GM12891 (cell line): ENCODE data around the gene IQGAP3.

Experiments
- DNase-seq: peaks from one replicate; pipeline ENCODE4 v3.0.0; 2011; ENCODE audit warnings: low spot score; ENCODE audit not compliant: insufficient read length
- FAIRE-seq: peaks from 2 replicates; lab custom pipeline; 2011; peaks lifted over from hg19 to GRCh38; lab: Jason Lieb, UNC
- PAX5 ChIP-seq: IDR thresholded peaks from 2 replicates; pipeline ENCODE4 v1.6.1; 2011; ENCODE audit warnings: low read length, moderate library complexity, mild to moderate bottlenecking; ENCODE audit not compliant: insufficient read depth, severe bottlenecking
- POLR2A ChIP-seq: IDR thresholded peaks from 2 replicates; pipeline ENCODE4 v1.6.1; 2011; ENCODE audit warnings: low read depth, low read length, control low read depth
- POLR2AphosphoS5 ChIP-seq: IDR thresholded peaks from 2 replicates; pipeline ENCODE4 v1.6.1; 2011; ENCODE audit warnings: low read depth, low read length, control low read depth
- POU2F2 ChIP-seq: IDR thresholded peaks from 2 replicates; pipeline ENCODE4 v1.6.1; 2011; ENCODE audit warnings: low read depth, mild to moderate bottlenecking, control low read depth, low read length, moderate library complexity
- SPI1 ChIP-seq: IDR thresholded peaks from 2 replicates; pipeline ENCODE4 v1.6.1; 2011; ENCODE audit warnings: low read depth, low read length, control low read depth
- TAF1 ChIP-seq: IDR thresholded peaks from 2 replicates; pipeline ENCODE4 v1.6.1; 2011; ENCODE audit warnings: low read depth, low read length, control low read depth

IQGAP3 gene

DNA sequence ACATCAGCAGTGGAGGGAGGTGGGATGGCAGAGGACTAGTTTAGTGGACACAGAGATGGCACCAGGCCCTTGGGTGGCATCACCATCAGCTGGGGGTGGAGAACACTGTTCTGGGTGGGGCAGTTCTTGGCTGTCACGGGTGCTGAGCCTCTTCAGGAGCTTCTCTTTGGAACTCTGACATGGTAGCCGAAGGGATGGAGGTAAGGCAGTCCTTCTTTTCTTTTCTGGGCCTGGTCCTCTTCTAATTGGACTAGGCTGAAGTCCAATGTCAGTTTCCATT is 63.5 kb downstream of the IQGAP3 start:
- DNase-seq (no peak), FAIRE-seq (no peak)
- TF ChIP-seq TAF1 (no peak), PAX5 (no peak), SPI1 (no peak), POLR2A (no peak), POU2F2 (no peak), POLR2AphosphoS5 (no peak)

DNA sequence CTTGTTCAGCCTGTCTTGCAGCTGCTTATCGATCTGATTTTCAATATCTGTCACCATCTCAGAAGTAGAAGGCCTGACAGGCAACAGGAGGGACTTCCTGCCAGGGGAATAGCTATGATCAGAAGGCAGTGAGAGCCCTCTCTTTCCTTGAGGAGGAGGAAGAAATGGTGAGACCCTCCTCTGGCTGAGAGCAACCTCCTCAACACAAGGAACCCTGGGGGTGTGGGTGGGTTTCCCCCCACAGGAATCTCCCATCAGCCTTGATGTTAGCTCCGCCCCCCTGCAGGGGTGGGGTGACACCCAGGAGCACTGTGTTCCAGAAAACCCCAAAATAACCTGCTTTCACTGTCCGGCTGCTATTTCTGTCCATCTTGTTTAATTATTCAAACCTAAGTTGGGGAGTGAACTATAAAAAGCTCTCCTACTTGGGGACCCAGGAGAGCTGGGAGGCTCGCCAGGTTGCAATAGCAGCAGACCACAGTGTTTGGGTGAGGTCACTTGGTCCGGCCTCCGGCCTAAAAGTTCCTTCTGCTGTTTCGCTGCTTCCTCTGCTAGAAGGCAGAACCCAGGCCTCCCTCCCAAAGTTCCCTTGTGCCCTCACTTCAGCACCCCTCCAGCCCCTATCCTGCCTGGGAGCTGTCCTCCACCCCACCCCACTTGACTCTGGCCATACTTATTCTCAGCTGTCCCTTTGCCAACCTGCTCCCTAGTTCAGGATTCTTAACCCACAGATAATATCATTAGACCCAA is 64.0 kb downstream of the IQGAP3 start:
- FAIRE-seq (no peak), DNase-seq (no peak)
- no peak for TF ChIP-seq POLR2AphosphoS5
- TF ChIP-seq POLR2A, result 0 out of 2 replicates have a peak, but pooled peaks have one; percentile 31
- no peak for TF ChIP-seq PAX5
- TF ChIP-seq TAF1, result 0 out of 2 replicates have a peak, but pooled peaks have one; percentile 19

- FAIRE-seq, result no peak
Measured at GRCh38 chr1:156506450-156506849, 65.9 kb downstream of the IQGAP3 start.

DNA sequence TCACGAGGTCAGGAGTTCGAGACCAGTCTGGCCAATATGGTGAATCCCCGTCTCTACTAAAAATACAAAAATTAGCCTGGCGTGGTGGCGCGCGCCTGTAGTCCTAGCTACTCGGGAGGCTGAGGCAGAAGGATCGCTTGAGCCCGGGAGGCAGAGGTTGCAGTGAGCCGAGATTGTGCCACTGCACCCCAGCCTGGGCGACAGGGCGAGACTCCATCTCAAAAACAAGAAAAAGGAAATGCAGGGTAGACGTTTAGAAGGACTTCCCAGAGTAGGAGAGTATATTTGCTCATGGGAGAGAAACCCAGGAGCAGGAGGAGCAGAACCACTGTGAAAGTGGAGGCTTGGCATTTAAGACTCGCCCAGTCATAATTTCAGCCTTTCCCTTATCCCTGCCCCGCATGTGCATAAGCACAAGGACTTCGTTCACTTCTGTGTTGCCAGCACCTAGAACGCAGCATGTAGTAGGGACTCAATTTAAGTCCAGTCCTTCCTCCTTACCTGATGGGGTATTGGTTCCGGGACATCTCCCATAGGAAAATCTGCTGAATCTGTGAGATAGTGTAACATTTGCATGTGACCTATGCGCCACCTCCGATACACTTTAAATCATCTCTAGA is 66.6 kb downstream of the IQGAP3 start:
- FAIRE-seq (peak; percentile 40), DNase-seq (no peak)
- no peak for TF ChIP-seq SPI1
- no peak for TF ChIP-seq POU2F2
- TF ChIP-seq PAX5, result no peak
- no peak for TF ChIP-seq POLR2A
- no peak for TF ChIP-seq POLR2AphosphoS5
- no peak for TF ChIP-seq TAF1

More at GRCh38 chr1:156506450-156506849, 65.9 kb downstream of the IQGAP3 start:
- DNase-seq, result no peak
- no peak for TF ChIP-seq TAF1
- TF ChIP-seq POLR2A, result no peak
- TF ChIP-seq PAX5, result no peak
- TF ChIP-seq POU2F2, result no peak
- TF ChIP-seq POLR2AphosphoS5, result no peak
- no peak for TF ChIP-seq SPI1

DNA sequence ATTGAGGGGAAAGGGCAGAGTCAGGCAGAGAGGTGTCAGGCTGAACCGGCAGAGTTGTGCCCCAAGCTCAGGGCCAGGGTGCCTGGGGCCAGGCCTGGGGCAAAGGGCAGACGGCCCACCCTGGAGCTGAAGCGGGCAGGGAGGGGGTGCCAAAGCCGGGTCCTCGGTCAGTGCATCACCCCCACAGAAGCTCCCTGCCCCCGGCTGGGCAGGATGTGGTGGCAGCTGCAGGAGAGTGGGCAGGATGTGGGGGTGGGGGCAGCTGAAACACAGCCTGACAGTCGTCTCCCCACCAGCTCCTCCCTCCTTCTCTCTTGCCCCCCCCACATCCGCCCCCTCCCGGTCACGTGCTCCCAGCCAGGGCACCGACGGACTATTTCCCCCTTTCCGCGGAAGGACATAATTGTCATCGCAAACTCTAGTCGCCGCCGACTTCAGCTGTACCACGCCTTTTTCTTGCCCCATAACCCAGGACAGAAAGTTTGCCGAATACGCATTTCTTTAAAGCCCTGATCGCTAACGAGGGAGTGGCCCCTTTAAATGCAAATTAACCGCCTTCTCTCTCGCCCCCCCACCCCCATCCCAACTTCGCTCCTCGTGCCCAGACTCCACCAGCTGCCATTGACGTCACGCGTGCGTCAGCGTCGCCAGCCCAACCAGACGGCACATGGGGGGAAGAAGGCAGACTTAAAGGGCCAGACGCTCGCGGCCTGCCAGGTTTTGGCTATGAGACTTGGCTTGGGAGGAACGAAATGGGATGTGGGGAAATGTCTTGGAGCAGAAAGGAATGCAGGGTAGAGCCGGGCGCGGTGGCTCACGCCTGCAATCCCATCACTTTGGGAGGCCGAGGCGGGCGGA is 67.3 kb downstream of the IQGAP3 start:
- DNase-seq (peak; percentile 73), FAIRE-seq (peak; percentile 90)
- TF ChIP-seq SPI1, result no peak
- peak; percentile 40 for TF ChIP-seq PAX5
- 0 out of 2 replicates have a peak, but pooled peaks have one; percentile 42 for TF ChIP-seq POLR2A
- peak; percentile 99 for TF ChIP-seq POU2F2
- TF ChIP-seq POLR2AphosphoS5, result no peak; the same call in 1 of the 2 replicates
- TF ChIP-seq TAF1, result no peak

- no peak for DNase-seq
- no peak for TF ChIP-seq SPI1
- no peak for TF ChIP-seq TAF1
- TF ChIP-seq POU2F2, result no peak
- TF ChIP-seq POLR2AphosphoS5, result no peak
- TF ChIP-seq POLR2A, result no peak
- no peak for TF ChIP-seq PAX5
- FAIRE-seq, result no peak
Measured at GRCh38 chr1:156504438-156504813, 67.9 kb downstream of the IQGAP3 start.

- TF ChIP-seq PAX5 (no peak), SPI1 (no peak), POLR2A (no peak)
- DNase-seq, result no peak
- no peak for FAIRE-seq
Measured at GRCh38 chr1:156503698-156504437, 68.5 kb downstream of the IQGAP3 start.

DNA sequence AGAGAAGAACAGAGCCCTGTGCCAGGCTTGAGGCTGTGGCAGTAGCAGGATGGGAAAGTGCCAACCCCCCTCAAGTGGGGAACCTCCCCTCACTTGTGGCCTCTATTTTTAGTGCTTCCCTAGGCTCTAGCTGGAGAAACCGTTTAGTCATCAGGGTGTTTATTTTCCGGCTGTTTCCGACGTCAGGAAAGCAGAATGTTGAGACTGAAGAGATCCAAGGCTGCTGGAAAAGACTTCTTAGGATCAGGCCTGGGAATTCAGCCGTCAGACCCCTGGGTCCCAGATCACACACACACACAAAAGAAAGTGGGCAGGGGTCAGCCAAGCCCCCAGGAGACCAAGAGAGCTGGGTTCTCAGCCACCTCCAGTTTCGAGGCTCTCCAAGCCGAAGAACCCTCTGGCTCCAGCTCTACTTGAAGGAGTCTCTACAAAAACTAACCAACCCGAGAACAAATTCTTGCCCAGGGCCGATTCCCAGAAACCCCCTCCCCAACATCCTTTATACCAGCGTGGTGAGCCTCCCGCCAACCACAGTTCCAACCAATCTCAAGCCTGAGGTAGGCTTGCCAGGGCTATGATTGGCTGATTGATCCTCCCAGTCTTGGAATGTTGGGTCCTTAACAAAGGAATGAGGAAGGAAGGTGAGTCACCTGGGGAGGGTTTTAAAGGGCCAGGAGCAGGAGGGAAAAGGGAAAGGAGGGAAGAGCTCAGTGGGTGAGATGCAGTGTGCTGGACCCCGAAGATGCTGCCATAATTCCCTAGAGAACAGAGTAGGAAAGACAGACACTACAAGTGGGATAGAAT is 69.3 kb downstream of the IQGAP3 start:
- DNase-seq (no peak), FAIRE-seq (no peak)
- no peak for TF ChIP-seq POLR2AphosphoS5
- no peak for TF ChIP-seq SPI1
- no peak for TF ChIP-seq POLR2A
- TF ChIP-seq PAX5, result no peak
